GM21528 (cell line): ENCODE measurements around the gene MED17.

ENCODE experiments used
- ATAC-seq: cut with Tn5 transposase; IDR thresholded peaks from one replicate; pipeline ENCODE4 v1.9.1; 2021; ENCODE audit warnings: mild to moderate bottlenecking, moderate library complexity; ENCODE audit not compliant: unreplicated experiment, low FRiP score

MED17 gene

GRCh38 chr11:93845181-93846092 is 61.4 kb downstream of the MED17 start:
- ATAC-seq, result no peak

GRCh38 chr11:93846411-93846810 is 62.3 kb downstream of the MED17 start:
- ATAC-seq, result no peak

GRCh38 chr11:93849201-93849600 is 65.1 kb downstream of the MED17 start:
- ATAC-seq, result no peak

GRCh38 chr11:93849751-93850593 is 65.9 kb downstream of the MED17 start:
- no peak for ATAC-seq

- ATAC-seq, result no peak
These were observed 66.5 kb downstream of the MED17 start, which contains the start of gene VSTM5 for GRCh38 chr11:93850594-93851018. Gene VSTM5 (minus strand): TSS chr11:93850618. CDS start chr11:93850502, 116 bp downstream.

GRCh38 chr11:93852242-93852641 is 68.2 kb downstream of the MED17 start:
- no peak for ATAC-seq

GRCh38 chr11:93857413-93858120 is 73.5 kb downstream of the MED17 start:
- ATAC-seq, result no peak

- no peak for ATAC-seq
These were observed 74.2 kb downstream of the MED17 start for GRCh38 chr11:93858121-93858775.

GRCh38 chr11:93861808-93862207 is 77.7 kb downstream of the MED17 start:
- ATAC-seq, result no peak
